ENCODE results near the gene MAP3K2.

- TF ChIP-seq CTCF (IDR thresholded peaks at IDR 0.05) (no peak), POLR2A (IDR thresholded peaks at IDR 0.05) (no peak)
Measured at GRCh38 chr2:127275356-127275755, 112.4 kb downstream of the MAP3K2 start.

Data from esophagus squamous epithelium (tissue), 4 donors.